Panc1 (cell line): ENCODE measurements around the gene ZBP1. TPM values are rescaled to one million over a fixed set of nuclear protein-coding genes. Genes with fewer than 3 reads are reported as not detected.

Experiments
- ATAC-seq: fragments of 200-7000 bp; cut with Tn5 transposase; 2 replicates; pipeline ENCODE4 v1.9.1; 2020; ENCODE audit warnings: mild to moderate bottlenecking, moderate library complexity
- BruUV-seq: library from RNA; stranded (reverse); fragments of 400-500 nt; replicated peaks from 2 replicates; lab custom pipeline; 2021; lab: Mats Ljungman, UMichigan
- CTCF ChIA-PET: fragments of 300-600 bp; sonication (Branson Sonifier 250); formaldehyde crosslinking; loops from one replicate; lab custom pipeline; 2022; ENCODE audit warnings: antibody characterized with exemption; lab: Charles Lee
- POLR2A ChIA-PET: fragments of 300-600 bp; sonication (Branson Sonifier 250); formaldehyde crosslinking; loops from one replicate; lab custom pipeline; 2022; ENCODE audit warnings: antibody characterized with exemption; lab: Charles Lee
- DNase-seq: peaks from one replicate; pipeline ENCODE4 v3.0.0-alpha.2; 2010; ENCODE audit warnings: low read depth, low spot score
- H3K27ac ChIP-seq: 2 replicates; pipeline ENCODE4 v1.5.1; 2011; ENCODE audit warnings: mild to moderate bottlenecking, low read length, inconsistent platforms
- H3K27me3 ChIP-seq: fragments of 200-500 bp; sonication (Bioruptor generic); 2 replicates; pipeline ENCODE4 v1.6.0; 2014; ENCODE audit warnings: low read length, inconsistent platforms; ENCODE audit not compliant: control insufficient read depth, insufficient read depth
- H3K36me3 ChIP-seq: fragments of 200-500 bp; sonication (Bioruptor generic); 2 replicates; pipeline ENCODE4 v1.5.1; 2014; ENCODE audit warnings: inconsistent platforms, mild to moderate bottlenecking, low read length, moderate library complexity; ENCODE audit not compliant: control insufficient read depth, insufficient read depth
- H3K4me1 ChIP-seq: 2 replicates; pipeline ENCODE4 v1.5.1; 2011; ENCODE audit warnings: inconsistent platforms, mild to moderate bottlenecking, low read length, moderate library complexity; ENCODE audit not compliant: control insufficient read depth, insufficient read depth
- H3K4me3 ChIP-seq, 2 experiments: 2 replicates each; pipeline ENCODE4 v1.5.1; 2011 to 2012; ENCODE audit warnings: low read depth in 2 of 2, low read length in 2 of 2, mild to moderate bottlenecking in 2 of 2, inconsistent platforms in 1 of 2, moderate library complexity in 1 of 2
- H3K9me3 ChIP-seq: fragments of 200-500 bp; sonication (Bioruptor generic); 2 replicates; pipeline ENCODE4 v1.5.1; 2014; ENCODE audit warnings: low read depth, mild to moderate bottlenecking, inconsistent platforms, low read length, moderate library complexity; ENCODE audit not compliant: control insufficient read depth, insufficient read depth
- CTCF ChIP-seq: fragments of 450-650 bp; IDR thresholded peaks from 2 replicates; pipeline ENCODE4 v1.5.1; 2017; ENCODE audit warnings: mild to moderate bottlenecking
- POLR2AphosphoS5 ChIP-seq: IDR thresholded peaks from 2 replicates; pipeline ENCODE4 v1.6.1; 2012; ENCODE audit warnings: mild to moderate bottlenecking, low read depth, low read length, moderate library complexity
- REST ChIP-seq, 2 experiments: IDR thresholded peaks; 2 replicates each; pipeline ENCODE4 v1.6.1; 2011 to 2012; ENCODE audit warnings: low read depth in 2 of 2, control low read depth in 1 of 2, low read length in 1 of 2, mild to moderate bottlenecking in 1 of 2, moderate library complexity in 1 of 2; ENCODE audit not compliant: insufficient read depth in 1 of 2
- SIN3A ChIP-seq: IDR thresholded peaks from 2 replicates; pipeline ENCODE4 v1.6.1; 2012; ENCODE audit warnings: low read depth, mild to moderate bottlenecking, low read length, moderate library complexity, borderline replicate concordance; ENCODE audit not compliant: insufficient read depth
- TCF7L2 ChIP-seq: IDR thresholded peaks from 2 replicates; pipeline ENCODE4 v1.6.1; 2011; ENCODE audit warnings: mild to moderate bottlenecking, low read depth, low read length, inconsistent platforms
- in situ Hi-C: cut with HindIII; loops from 2 replicates; pipeline ENCODE4 v1.10.0; 2016; ENCODE audit warnings: low sequenced_read_pairs, low pct_unique_long_range_greater_than_20kb
- intact Hi-C: fragments of 100-400 bp; cut with micrococcal nuclease; formaldehyde crosslinking; loops from one replicate; pipeline ENCODE4 v1.10.0; 2022; ENCODE audit not compliant: unreplicated experiment
- total RNA-seq: library from RNA; stranded (reverse); gene quantifications from one replicate; pipeline ENCODE4 v1.2.1, GENCODE V29; 2021; ENCODE audit not compliant: unreplicated experiment

Gene ZBP1
- total RNA-seq, 1 experiment from 2014 or later = not detected

- ChIA-PET POLR2A (no interaction called here), CTCF (interaction anchor here (0.6 kb wide), 1 partner anchor 591 kb away, joined by 3 read pairs; no protein-coding TSS in a partner anchor)
- BruUV-seq = no TSS peak
- DNase-seq (no peak), ATAC-seq (no peak)
- intact Hi-C loops (no loop called here), in situ Hi-C loops (no loop called here)
- H3K36me3 ChIP-seq = no peaks in the 10 kb centered on the region
- TF ChIP-seq POLR2AphosphoS5 = no peak
- no peak for TF ChIP-seq REST (IDR thresholded peaks at IDR 0.05; ENCODE audit: insufficient read depth in 1 of 2, low read depth in 2 of 2, low read length in 1 of 2)
- TF ChIP-seq CTCF = no peak
- TF ChIP-seq SIN3A = no peak
- TF ChIP-seq TCF7L2 = no peak
- no peaks in the 10 kb centered on the region for H3K27me3 ChIP-seq
- no peak overlapping the region for H3K27ac ChIP-seq
- H3K9me3 ChIP-seq = no peaks in the 10 kb centered on the region
- H3K4me3 ChIP-seq = no peak overlapping the region
- H3K4me1 ChIP-seq = no peaks in the 10 kb centered on the region; the same call in 1 of the 2 replicates
Measured at GRCh38 chr20:57598491-57598890, 21.7 kb downstream of the ZBP1 start.

- no peak overlapping the region for H3K27ac ChIP-seq
- TF ChIP-seq REST (IDR thresholded peaks at IDR 0.05; ENCODE audit: insufficient read depth in 1 of 2, low read depth in 2 of 2, low read length in 1 of 2) = no peak
- no peak for TF ChIP-seq POLR2AphosphoS5
- TF ChIP-seq CTCF = no peak
- no peak for TF ChIP-seq SIN3A
- TF ChIP-seq TCF7L2 = no peak
- no peaks in the 10 kb centered on the region for H3K9me3 ChIP-seq
- intact Hi-C loops (no loop called here), in situ Hi-C loops (no loop called here)
- CTCF ChIA-PET = no interaction called here
- no peak for DNase-seq
- H3K27me3 ChIP-seq = no peaks in the 10 kb centered on the region
- H3K4me1 ChIP-seq = no peaks in the 10 kb centered on the region; the same call in 1 of the 2 replicates
- no peaks in the 10 kb centered on the region for H3K36me3 ChIP-seq
- no peak for ATAC-seq
- BruUV-seq = no TSS peak
- H3K4me3 ChIP-seq = no peak overlapping the region
- POLR2A ChIA-PET = no interaction called here
Measured at GRCh38 chr20:57598060-57598459, 22.2 kb downstream of the ZBP1 start.
